ENCODE data around the gene PIRT. TPM values are rescaled to one million over a fixed set of nuclear protein-coding genes. Genes with fewer than 3 reads are reported as not detected.

Gene PIRT
- total RNA-seq, 1 donor from 2014 or later: 6.4 TPM

- Histone ChIP-seq H3K4me1 (no peaks in the 10 kb centered on the region), H3K27ac (no peak overlapping the region), H3K36me3 (no peaks in the 10 kb centered on the region), H3K27me3 (no peaks in the 10 kb centered on the region), H3K9me3 (no peaks in the 10 kb centered on the region), H3K4me3 (peak overlapping the region in 1 of 2 donors; percentile 46)
- intact Hi-C loops (cut with DNase I): loop anchor here (5.0 kb wide), 1 partner anchor 108 kb away; no protein-coding TSS in a partner anchor
- no peak for DNase-seq (ENCODE audit: extremely low spot score in 2 of 2)
- TF ChIP-seq POLR2AphosphoS5 (IDR thresholded peaks at IDR 0.05; ENCODE audit: insufficient read depth in 1 of 2, low read depth in 1 of 2): no peak
- no peak for TF ChIP-seq POLR2A (IDR thresholded peaks at IDR 0.05)
- TF ChIP-seq CTCF (IDR thresholded peaks at IDR 0.05): no peak
Observed at GRCh38 chr17:10845388-10845751, 7.5 kb upstream of the PIRT start.

- H3K9me3 ChIP-seq: no peaks in the 10 kb centered on the region
- intact Hi-C loops (cut with DNase I): loop anchor here (5.0 kb wide), 1 partner anchor 108 kb away; no protein-coding TSS in a partner anchor
- TF ChIP-seq CTCF (IDR thresholded peaks at IDR 0.05) (peak; percentile 87 to 99 (median 94)), POLR2A (IDR thresholded peaks at IDR 0.05) (no peak), POLR2AphosphoS5 (IDR thresholded peaks at IDR 0.05; ENCODE audit: insufficient read depth in 1 of 2, low read depth in 1 of 2) (peak; percentile 41 to 55)
- peak overlapping the region; percentile 43 to 46 for H3K4me3 ChIP-seq
- H3K4me1 ChIP-seq: no peaks in the 10 kb centered on the region
- H3K36me3 ChIP-seq: no peaks in the 10 kb centered on the region
- H3K27me3 ChIP-seq: no peaks in the 10 kb centered on the region
- DNase-seq (ENCODE audit: extremely low spot score in 2 of 2): no peak
- peak overlapping the region; percentile 45 for H3K27ac ChIP-seq
Observed at GRCh38 chr17:10844621-10845387, 6.9 kb upstream of the PIRT start.

GRCh38 chr17:10843811-10844210 lies 5.9 kb upstream of the PIRT start:
- Histone ChIP-seq H3K27ac (no peak overlapping the region), H3K27me3 (no peaks in the 10 kb centered on the region), H3K4me3 (no peak overlapping the region), H3K9me3 (no peaks in the 10 kb centered on the region), H3K4me1 (no peaks in the 10 kb centered on the region), H3K36me3 (no peaks in the 10 kb centered on the region)
- intact Hi-C loops (cut with DNase I): no loop called here
- TF ChIP-seq POLR2A (IDR thresholded peaks at IDR 0.05) (no peak), CTCF (IDR thresholded peaks at IDR 0.05) (no peak), POLR2AphosphoS5 (IDR thresholded peaks at IDR 0.05; ENCODE audit: insufficient read depth in 1 of 2, low read depth in 1 of 2) (no peak)
- DNase-seq (ENCODE audit: extremely low spot score in 2 of 2): no peak

- Histone ChIP-seq H3K9me3 (no peaks in the 10 kb centered on the region), H3K27me3 (no peaks in the 10 kb centered on the region), H3K27ac (no peak overlapping the region), H3K4me3 (no peak overlapping the region), H3K4me1 (no peaks in the 10 kb centered on the region), H3K36me3 (no peaks in the 10 kb centered on the region)
- TF ChIP-seq POLR2AphosphoS5 (IDR thresholded peaks at IDR 0.05; ENCODE audit: insufficient read depth in 1 of 2, low read depth in 1 of 2) (no peak), POLR2A (IDR thresholded peaks at IDR 0.05) (no peak), CTCF (IDR thresholded peaks at IDR 0.05) (no peak)
- intact Hi-C loops (cut with DNase I): no loop called here
- no peak for DNase-seq (ENCODE audit: extremely low spot score in 2 of 2)
Observed at GRCh38 chr17:10842658-10843057, 4.8 kb upstream of the PIRT start.

GRCh38 chr17:10838682-10839081 lies 795 bp upstream of the PIRT start:
- Histone ChIP-seq H3K4me1 (no peaks in the 10 kb centered on the region), H3K4me3 (no peak overlapping the region), H3K27me3 (no peaks in the 10 kb centered on the region), H3K36me3 (no peaks in the 10 kb centered on the region), H3K9me3 (no peaks in the 10 kb centered on the region), H3K27ac (no peak overlapping the region)
- intact Hi-C loops (cut with DNase I): no loop called here
- no peak for DNase-seq (ENCODE audit: extremely low spot score in 2 of 2)
- TF ChIP-seq POLR2A (IDR thresholded peaks at IDR 0.05) (no peak), POLR2AphosphoS5 (IDR thresholded peaks at IDR 0.05; ENCODE audit: insufficient read depth in 1 of 2, low read depth in 1 of 2) (no peak), CTCF (IDR thresholded peaks at IDR 0.05) (no peak)

All from vagina (tissue), 2 donors.